Measurements from ENCODE around the gene SETBP1. TPM values are rescaled to one million over a fixed set of nuclear protein-coding genes. Genes with fewer than 3 reads are reported as not detected.

The SETBP1 gene
- total and polyA plus RNA-seq, 5 experiments from 2014 or later = 0.16 to 1.6 (median 1.6) TPM; not detected in 2

DNA sequence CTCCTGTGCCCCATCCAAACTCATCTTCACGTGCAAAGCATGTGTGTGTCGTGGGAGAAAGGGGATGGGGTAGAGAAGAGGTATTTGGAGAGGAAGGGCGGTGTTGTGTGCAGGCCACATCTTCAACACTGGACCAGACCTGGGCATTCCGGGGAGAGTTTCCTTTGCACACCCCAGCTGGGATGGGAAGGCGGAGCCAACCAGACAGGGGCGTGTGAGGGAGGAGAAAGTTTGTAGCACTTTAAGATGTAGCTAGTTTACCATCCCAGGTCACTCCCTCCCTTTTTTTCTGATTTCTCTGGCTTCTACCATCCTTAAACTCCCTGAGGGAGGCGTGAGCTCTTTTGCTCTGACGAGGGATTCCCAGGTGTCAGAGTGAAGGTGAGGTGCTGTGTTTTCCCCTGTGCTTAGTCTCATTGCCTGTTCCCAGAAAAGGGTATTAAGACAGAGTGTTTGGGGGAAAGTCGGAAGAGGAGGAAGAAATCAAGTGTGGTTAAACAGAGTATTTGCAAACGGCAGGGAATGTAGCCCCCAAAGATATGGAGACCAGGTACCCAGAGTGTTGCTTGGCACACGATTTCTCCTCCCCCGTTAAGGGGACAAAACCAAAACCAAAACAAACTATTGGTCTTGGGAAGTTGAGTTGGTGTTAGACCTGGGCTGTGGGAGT is 1.6 kb downstream of the SETBP1 start:
- Mint-ChIP-seq H3K27me3 (peaks cover 21 to 37% (median 23%) of the 10 kb centered on the region in 5 donors), H3K36me3 (no peaks in the 10 kb centered on the region), H3K4me3 (no peak overlapping the region), H3K9me3 (no peaks in the 10 kb centered on the region), H3K4me1 (peaks cover 9 to 15% (median 10%) of the 10 kb centered on the region in 4 donors), H3K27ac (no peak overlapping the region)
- POLR2A ChIA-PET = no interaction called here
- ATAC-seq (no peak), DNase-seq (no peak)

DNA sequence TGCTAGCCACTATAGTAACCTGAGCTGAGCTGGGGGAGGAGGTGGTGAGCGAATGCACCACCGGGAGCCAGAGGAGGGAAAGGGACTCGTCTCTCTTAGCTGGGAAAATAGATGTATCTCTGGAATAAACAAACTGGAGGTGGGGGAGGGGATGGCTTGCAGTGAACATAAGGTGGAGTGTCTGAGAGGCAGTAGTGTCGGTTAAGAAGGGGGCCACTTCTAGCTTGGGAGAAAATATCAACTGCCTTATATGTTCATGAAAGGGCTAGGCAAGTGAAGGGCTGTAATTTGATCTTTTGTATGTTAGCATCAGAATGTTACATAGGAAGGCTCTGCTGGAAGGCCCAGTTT is 2.2 kb downstream of the SETBP1 start:
- H3K4me3 Mint-ChIP-seq = no peak overlapping the region

DNA sequence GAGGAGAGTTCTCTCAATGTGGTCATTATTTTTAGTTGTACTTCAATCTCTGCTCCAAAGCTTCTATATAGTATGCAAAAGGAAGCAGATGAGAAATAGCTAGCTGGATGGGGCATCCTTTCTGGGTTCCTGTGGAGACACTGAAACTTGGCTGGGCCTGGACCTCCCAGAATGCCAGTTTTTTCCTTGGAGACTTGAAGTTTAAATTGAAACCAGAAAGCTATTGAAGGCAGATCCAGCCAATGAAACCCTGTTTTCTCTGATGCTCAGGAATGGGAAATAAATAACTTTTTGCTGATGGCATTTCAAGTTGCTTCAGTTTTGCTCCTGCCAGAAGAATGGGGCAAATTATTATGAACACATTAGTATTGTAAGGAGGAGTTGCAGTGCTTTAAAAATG is 2.9 kb downstream of the SETBP1 start:
- Mint-ChIP-seq H3K27ac (no peak overlapping the region), H3K4me1 (peaks cover 6 to 9% (median 8%) of the 10 kb centered on the region in 4 donors), H3K9me3 (no peaks in the 10 kb centered on the region), H3K27me3 (peaks cover 10 to 29% (median 13%) of the 10 kb centered on the region in 5 donors), H3K36me3 (no peaks in the 10 kb centered on the region), H3K4me3 (no peak overlapping the region)
- DNase-seq (no peak), ATAC-seq (no peak)
- POLR2A ChIA-PET = no interaction called here

More for the DNA sequence above, 2.2 kb downstream of the SETBP1 start:
- POLR2A ChIA-PET = no interaction called here
- Mint-ChIP-seq H3K4me1 (peaks cover 9 to 13% (median 10%) of the 10 kb centered on the region in 4 donors), H3K36me3 (no peaks in the 10 kb centered on the region), H3K27me3 (peaks cover 17 to 36% (median 20%) of the 10 kb centered on the region in 5 donors), H3K27ac (no peak overlapping the region), H3K9me3 (no peaks in the 10 kb centered on the region)
- no peak for ATAC-seq
- DNase-seq = no peak

DNA sequence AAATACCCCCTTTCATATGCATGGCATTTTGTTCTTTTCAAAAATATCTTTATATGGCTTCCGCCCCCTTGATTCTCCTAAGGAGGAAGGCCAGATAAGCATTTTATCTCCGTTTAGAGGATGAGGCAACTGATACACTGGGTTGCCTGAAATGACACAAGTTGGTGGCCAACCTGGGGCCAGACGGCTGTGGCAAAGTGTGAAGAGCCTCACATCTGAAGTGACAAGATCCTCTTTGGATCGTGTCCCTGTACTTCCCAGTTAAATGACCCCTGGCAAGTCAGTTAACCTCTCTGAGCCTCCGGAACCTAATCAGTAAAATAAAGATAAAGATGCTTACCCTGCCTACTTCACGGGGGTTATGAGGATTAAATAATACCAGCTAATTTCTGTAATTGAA is 4.6 kb downstream of the SETBP1 start:
- Mint-ChIP-seq H3K4me3 (no peak overlapping the region), H3K36me3 (no peaks in the 10 kb centered on the region), H3K27me3 (peaks cover 9 to 37% (median 13%) of the 10 kb centered on the region in 5 donors), H3K9me3 (no peaks in the 10 kb centered on the region), H3K4me1 (peaks cover 6 to 11% (median 8%) of the 10 kb centered on the region in 4 donors), H3K27ac (no peak overlapping the region)
- no peak for DNase-seq
- ATAC-seq = no peak
- POLR2A ChIA-PET = no interaction called here

DNA sequence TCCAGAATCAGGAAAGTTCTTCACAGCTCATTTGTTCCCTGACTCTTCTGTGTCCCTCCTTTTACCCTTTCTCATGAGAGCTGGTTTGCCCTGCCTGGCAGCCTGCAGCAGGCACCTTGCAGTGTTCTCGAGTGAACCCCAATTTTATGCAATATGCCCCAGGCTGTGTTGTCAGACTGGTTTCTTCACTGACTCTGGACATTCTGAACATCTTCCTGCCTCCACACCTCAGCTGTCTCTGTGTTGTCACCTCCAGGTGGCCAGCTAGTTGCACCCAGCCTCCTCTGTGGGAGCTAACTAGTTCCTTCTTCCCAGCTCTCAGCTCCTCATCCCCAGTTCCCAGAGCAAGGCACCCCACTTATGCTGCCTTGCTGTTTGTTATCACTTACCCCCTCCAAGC is 5.5 kb downstream of the SETBP1 start:
- peaks cover 5 to 37% (median 13%) of the 10 kb centered on the region in 5 donors for H3K27me3 Mint-ChIP-seq
- H3K4me3 Mint-ChIP-seq = no peak overlapping the region
- POLR2A ChIA-PET = no interaction called here
- no peak for ATAC-seq
- DNase-seq = no peak
- no peaks in the 10 kb centered on the region for H3K36me3 Mint-ChIP-seq
- H3K4me1 Mint-ChIP-seq = peaks cover 1 to 11% (median 2%) of the 10 kb centered on the region in 4 donors
- H3K9me3 Mint-ChIP-seq = no peaks in the 10 kb centered on the region
- H3K27ac Mint-ChIP-seq = no peak overlapping the region

DNA sequence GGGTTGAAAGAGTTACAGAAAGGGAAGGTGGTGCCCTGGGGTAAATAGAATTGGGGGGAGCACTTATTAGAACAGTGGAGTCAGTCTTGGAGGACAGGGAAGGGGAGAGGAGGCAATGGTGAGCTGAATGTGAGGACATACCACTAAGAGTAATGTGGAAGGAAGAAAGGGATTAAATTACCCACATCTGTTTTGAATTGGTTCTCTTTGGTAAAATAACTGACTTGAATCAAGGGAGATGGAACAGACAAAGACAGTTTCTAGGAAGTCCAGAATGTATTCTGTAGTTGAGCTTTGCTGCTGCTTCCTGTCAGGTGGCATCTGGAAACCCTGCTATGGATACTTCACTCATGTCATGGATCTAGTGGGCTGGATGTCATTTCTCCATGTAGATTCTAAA is 6.7 kb downstream of the SETBP1 start:
- POLR2A ChIA-PET = no interaction called here
- ATAC-seq (no peak), DNase-seq (no peak)
- no peaks in the 10 kb centered on the region for H3K9me3 Mint-ChIP-seq
- H3K36me3 Mint-ChIP-seq = no peaks in the 10 kb centered on the region
- peaks cover 5 to 37% (median 13%) of the 10 kb centered on the region in 5 donors for H3K27me3 Mint-ChIP-seq
- H3K4me1 Mint-ChIP-seq = peaks cover 0 to 11% (median 0%) of the 10 kb centered on the region in 4 donors
- no peak overlapping the region for H3K27ac Mint-ChIP-seq
- H3K4me3 Mint-ChIP-seq = no peak overlapping the region

DNA sequence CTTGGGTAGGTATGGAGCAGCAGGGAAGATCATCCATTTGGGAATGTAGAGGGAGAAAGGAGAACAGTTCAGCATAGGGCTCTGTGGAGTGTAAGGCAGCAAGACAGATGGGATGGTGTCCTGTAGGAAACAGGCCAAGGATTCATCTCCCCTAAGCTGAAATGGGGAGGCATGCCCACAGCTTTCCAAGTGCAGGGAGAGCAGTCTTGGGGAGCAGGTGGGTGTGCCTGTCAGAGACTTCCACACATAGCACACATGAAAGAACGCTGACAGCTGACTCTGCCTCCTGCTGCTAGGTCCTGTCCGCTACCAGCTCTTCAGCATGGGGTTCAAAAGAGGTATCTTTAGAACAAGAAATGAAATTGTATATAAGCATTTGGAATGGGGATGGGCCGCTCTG is 9.0 kb downstream of the SETBP1 start:
- H3K36me3 Mint-ChIP-seq = no peaks in the 10 kb centered on the region
- H3K4me1 Mint-ChIP-seq = peaks cover 0 to 11% (median 0%) of the 10 kb centered on the region in 4 donors
- H3K27ac Mint-ChIP-seq = no peak overlapping the region
- no peak overlapping the region for H3K4me3 Mint-ChIP-seq
- H3K9me3 Mint-ChIP-seq = no peaks in the 10 kb centered on the region
- peaks cover 2 to 37% (median 13%) of the 10 kb centered on the region in 5 donors for H3K27me3 Mint-ChIP-seq
- DNase-seq (no peak), ATAC-seq (no peak)
- POLR2A ChIA-PET = interaction anchor here (0.6 kb wide), 1 partner anchor 1866 kb away, joined by 3 read pairs; no protein-coding TSS in a partner anchor

DNA sequence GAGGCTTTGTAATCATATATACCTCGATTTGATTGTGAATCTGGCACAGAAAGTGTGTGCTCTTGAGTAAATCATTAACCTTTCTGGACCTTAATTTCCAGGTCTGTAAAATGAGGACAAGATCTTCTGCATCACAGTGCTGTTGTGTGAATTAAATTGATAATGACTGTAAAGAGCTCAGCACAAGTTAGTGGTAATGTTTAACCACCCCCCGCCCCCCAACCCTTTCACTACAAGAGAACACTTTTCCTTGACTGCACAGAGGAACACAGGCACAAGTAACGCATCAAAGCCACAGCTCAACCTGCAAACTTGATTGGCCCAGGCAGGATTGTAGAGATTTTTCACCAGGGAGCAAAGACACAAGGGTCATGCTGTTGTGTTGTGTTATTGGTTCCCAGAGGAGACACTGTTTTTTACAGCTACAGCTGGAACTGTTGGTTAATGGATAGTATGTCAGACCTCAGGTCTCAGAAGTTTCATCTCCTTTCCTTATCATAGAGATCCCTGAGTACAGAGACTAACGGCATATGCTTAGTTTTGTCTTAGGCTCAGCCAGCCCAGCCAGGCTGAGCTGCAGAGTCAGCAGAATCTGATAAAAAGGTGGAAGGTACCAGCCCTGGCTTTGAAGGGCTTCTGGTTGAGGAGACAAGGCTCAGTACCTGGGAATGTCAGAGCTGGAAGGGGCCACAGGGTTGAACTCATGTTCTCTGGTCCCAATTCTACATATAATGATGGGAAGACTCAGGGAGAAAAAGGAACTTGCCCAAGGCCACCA is 10.6 kb downstream of the SETBP1 start:
- no peaks in the 10 kb centered on the region for H3K36me3 Mint-ChIP-seq
- peak overlapping the region in 1 of 10 donors; percentile 52 for H3K27ac Mint-ChIP-seq
- DNase-seq (no peak), ATAC-seq (no peak)
- peaks cover 0 to 7% (median 0%) of the 10 kb centered on the region in 4 donors for H3K4me1 Mint-ChIP-seq
- peaks cover 2 to 32% (median 6%) of the 10 kb centered on the region in 5 donors for H3K27me3 Mint-ChIP-seq
- H3K9me3 Mint-ChIP-seq = no peaks in the 10 kb centered on the region
- POLR2A ChIA-PET = no interaction called here
- no peak overlapping the region for H3K4me3 Mint-ChIP-seq

DNA sequence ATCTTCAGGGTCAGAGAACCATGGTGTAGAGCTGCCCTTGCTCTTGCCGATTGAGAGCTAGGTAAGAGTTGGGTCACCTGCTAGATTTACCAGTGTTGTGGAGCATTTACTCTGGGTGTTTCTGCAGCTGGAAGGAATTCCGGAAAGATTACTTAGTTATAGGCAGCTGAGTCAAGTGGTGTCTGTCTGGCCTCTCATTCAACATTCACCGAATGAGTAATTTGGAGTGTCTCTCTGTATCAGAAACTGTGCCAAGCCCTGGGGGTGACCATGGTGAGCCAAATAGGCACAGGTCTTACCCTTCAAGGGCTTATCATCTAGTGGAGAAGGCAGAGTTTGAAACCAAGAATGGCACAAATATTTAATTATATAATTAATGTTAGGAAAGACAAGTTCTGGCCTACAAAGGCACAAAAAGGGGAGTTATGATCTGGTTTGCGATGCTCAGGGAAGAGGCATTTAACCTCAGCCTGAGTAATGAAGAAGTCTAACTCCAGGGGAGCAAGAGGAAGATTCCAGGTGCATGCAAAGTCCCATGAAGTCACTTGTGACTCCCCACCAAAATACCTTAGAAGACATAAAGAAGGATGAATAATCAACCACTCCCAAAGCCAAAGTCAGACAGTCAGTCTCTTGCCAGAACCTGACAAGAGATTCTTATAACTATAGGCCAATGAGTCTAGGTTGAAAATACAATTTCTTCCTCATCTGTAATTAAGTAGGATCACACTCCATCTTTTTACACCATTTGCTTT is 12.5 kb downstream of the SETBP1 start:
- POLR2A ChIA-PET = no interaction called here
- H3K9me3 Mint-ChIP-seq = no peaks in the 10 kb centered on the region
- H3K4me3 Mint-ChIP-seq = no peak overlapping the region
- H3K27me3 Mint-ChIP-seq = peaks cover 2 to 26% (median 3%) of the 10 kb centered on the region in 5 donors
- ATAC-seq (no peak), DNase-seq (no peak)
- H3K27ac Mint-ChIP-seq = no peak overlapping the region
- H3K4me1 Mint-ChIP-seq = peaks cover 0 to 8% (median under 1%) of the 10 kb centered on the region in 4 donors
- H3K36me3 Mint-ChIP-seq = no peaks in the 10 kb centered on the region

DNA sequence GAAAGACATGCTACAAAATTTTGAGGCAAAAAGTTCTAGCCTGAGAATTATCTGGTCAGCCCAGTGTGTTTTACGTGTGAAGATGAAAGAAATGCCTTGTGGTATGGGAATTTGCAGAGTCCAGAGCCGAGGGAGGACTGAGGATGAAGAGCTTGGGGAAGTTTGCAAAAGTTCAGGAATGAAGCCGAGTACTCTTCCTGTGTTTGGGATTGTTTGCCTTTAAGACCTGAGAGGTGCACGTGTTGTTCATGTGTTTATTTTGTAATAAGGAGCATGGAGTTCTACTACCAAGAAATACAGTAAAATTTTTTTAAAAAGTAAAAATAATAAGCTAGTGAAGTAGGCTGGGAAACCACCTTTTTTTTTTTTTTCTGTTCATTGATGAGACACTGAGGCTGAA is 14.8 kb downstream of the SETBP1 start:
- Mint-ChIP-seq H3K27ac (no peak overlapping the region), H3K9me3 (no peaks in the 10 kb centered on the region), H3K4me3 (no peak overlapping the region), H3K27me3 (peaks cover 0 to 21% (median 0%) of the 10 kb centered on the region in 5 donors), H3K36me3 (no peaks in the 10 kb centered on the region), H3K4me1 (peaks cover 0 to 13% (median 2%) of the 10 kb centered on the region in 4 donors)
- ATAC-seq = no peak
- POLR2A ChIA-PET = no interaction called here
- DNase-seq = no peak

DNA sequence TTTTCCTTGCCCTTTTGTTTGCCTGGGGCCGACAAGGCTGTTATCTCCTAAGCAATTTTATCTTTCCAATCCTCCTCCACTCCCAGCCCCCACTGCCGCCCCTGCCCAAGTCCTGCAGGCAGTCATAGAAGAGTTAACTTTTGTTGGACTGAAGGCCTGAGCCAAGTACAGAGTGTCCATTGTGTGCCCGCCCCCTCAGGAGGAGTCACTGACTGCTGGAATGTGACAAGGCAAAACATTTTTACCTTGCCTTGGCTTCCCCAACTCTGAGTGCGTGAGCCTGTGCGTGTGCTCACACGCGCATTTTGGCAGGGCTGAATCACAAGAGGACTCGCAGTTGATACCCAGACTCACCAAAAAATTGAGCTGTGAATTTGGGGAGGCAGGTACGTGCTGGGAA is 16.2 kb downstream of the SETBP1 start:
- ATAC-seq (no peak), DNase-seq (no peak)
- peaks cover 0 to 16% (median 0%) of the 10 kb centered on the region in 5 donors for H3K27me3 Mint-ChIP-seq
- POLR2A ChIA-PET = no interaction called here
- no peaks in the 10 kb centered on the region for H3K9me3 Mint-ChIP-seq
- H3K4me3 Mint-ChIP-seq = no peak overlapping the region
- no peak overlapping the region for H3K27ac Mint-ChIP-seq
- no peaks in the 10 kb centered on the region for H3K36me3 Mint-ChIP-seq
- H3K4me1 Mint-ChIP-seq = peaks cover 0 to 20% (median 2%) of the 10 kb centered on the region in 4 donors

DNA sequence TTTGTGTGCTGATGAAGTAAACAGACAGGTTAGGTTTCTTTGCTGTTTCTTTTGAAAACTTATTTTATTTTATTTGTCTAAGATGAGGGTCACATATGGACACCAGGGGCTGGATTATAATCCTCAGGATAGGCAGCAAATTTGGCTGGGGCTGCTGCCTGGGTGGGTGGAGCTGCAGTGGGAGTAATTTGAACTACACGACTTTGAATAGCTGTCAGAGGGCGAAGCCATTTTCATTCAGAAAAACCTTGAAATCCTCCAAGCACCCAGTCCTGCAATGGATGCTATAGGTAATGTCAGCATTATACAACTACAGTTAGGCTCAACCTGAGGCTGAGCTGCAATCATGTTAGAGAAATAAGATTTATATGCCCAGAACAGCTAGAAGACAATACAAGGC is 16.6 kb downstream of the SETBP1 start:
- H3K27me3 Mint-ChIP-seq = peaks cover 0 to 15% (median 0%) of the 10 kb centered on the region in 5 donors
- no peak overlapping the region for H3K4me3 Mint-ChIP-seq
- POLR2A ChIA-PET = no interaction called here
- H3K27ac Mint-ChIP-seq = no peak overlapping the region
- no peaks in the 10 kb centered on the region for H3K36me3 Mint-ChIP-seq
- DNase-seq (no peak), ATAC-seq (no peak)
- H3K4me1 Mint-ChIP-seq = peaks cover 0 to 20% (median 2%) of the 10 kb centered on the region in 4 donors
- no peaks in the 10 kb centered on the region for H3K9me3 Mint-ChIP-seq

DNA sequence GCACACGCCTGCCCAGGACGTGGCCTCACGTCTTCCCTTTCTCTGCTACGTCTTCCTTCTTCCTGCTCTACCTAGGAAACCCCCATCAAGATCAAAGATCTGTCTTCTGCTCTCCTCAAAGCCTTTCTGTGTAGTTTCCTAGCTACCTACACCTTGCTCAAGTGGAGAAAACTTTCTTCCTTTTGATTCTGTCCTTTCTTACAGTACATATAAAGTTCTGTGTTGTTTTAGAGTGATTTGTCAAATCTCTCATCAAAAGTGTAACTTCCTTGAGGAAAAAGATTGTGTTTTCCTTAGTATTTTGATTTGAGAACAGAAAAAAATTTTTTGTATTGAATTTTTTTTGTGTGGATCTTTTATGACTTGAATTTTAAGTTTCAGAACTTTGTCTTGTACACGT is 17.8 kb downstream of the SETBP1 start:
- ATAC-seq (no peak), DNase-seq (no peak)
- POLR2A ChIA-PET = no interaction called here
- Mint-ChIP-seq H3K9me3 (no peaks in the 10 kb centered on the region), H3K4me1 (peaks cover 0 to 20% (median 2%) of the 10 kb centered on the region in 4 donors), H3K27ac (no peak overlapping the region), H3K36me3 (no peaks in the 10 kb centered on the region), H3K27me3 (peaks cover 0 to 12% (median 0%) of the 10 kb centered on the region in 5 donors), H3K4me3 (no peak overlapping the region)
